ENCODE results near the gene PCDHGA7. TPM values are rescaled to one million over a fixed set of nuclear protein-coding genes. Genes with fewer than 3 reads are reported as not detected.

Gene PCDHGA7
- total and polyA plus RNA-seq, 2 donors (not counting 1 experiment from before 2014, with no cell fraction given): 0.49 to 1.8 TPM

GRCh38 chr5:141419074-141419880 is 36.7 kb downstream of the PCDHGA7 start:
- H3K4me3 ChIP-seq (ENCODE audit: control extremely low read depth in 1 of 5, extremely low read depth in 1 of 5, insufficient read depth in 1 of 5, low read depth in 2 of 5, low read length in 4 of 5): no peak overlapping the region
- no peak overlapping the region for H3K27ac ChIP-seq (ENCODE audit: low read length in 2 of 2)
- peaks cover 2 to 66% (median 54%) of the 10 kb centered on the region in 3 donors for H3K9me3 ChIP-seq (ENCODE audit: control extremely low read depth in 1 of 3, control insufficient read depth in 2 of 3, insufficient read depth in 1 of 3, low read length in 2 of 3)
- intact Hi-C loops (cut with micrococcal nuclease): loop anchor here (10.0 kb wide), 1 partner anchor 94 kb away; the partner anchor contains the start of gene TAF7
- no peaks in the 10 kb centered on the region for H4K20me1 ChIP-seq (ENCODE audit: control insufficient read depth, insufficient read depth, low read length, poor library complexity, severe bottlenecking)
- Mint-ChIP-seq H3K4me1 (peaks cover 19% of the 10 kb centered on the region), H3K27ac (peak overlapping the region; percentile 43), H3K9me3 (ENCODE audit: insufficient read depth) (peaks cover 11% of the 10 kb centered on the region), H3K27me3 (peaks cover 62% of the 10 kb centered on the region), H3K4me3 (no peak overlapping the region)
- H3K27me3 ChIP-seq (replicated peaks in 1 of 4; ENCODE audit: control extremely low read depth in 1 of 4, control insufficient read depth in 3 of 4, insufficient read depth in 4 of 4, low read length in 3 of 4): peaks cover 2 to 73% (median 61%) of the 10 kb centered on the region in 4 experiments
- DNase-seq (no peak), ATAC-seq (ENCODE audit: low read depth) (no peak)
- no peaks in the 10 kb centered on the region for H3K36me3 ChIP-seq (replicated peaks in 1 of 2; ENCODE audit: control extremely low read depth in 1 of 2, control insufficient read depth in 1 of 2, extremely low read depth in 1 of 2, insufficient read depth in 2 of 2, low read length in 1 of 2)
- peaks cover 10 to 14% of the 10 kb centered on the region in 2 donors for H3K4me1 ChIP-seq (ENCODE audit: control insufficient read depth in 2 of 2, insufficient read depth in 2 of 2, low read length in 2 of 2)
- POLR2A ChIA-PET: no interaction called here
- no peak for TF ChIP-seq EZH2 (IDR thresholded peaks at IDR 0.05; ENCODE audit: borderline replicate concordance, insufficient read depth, low read depth, low read length, poor library complexity, severe bottlenecking)
- TF ChIP-seq CTCF (IDR thresholded peaks at IDR 0.05): no peak
- no peak overlapping the region for H2AFZ ChIP-seq (ENCODE audit: insufficient read depth, low read depth, low read length, poor library complexity, severe bottlenecking)
- CTCF ChIA-PET: interaction anchor here (2.5 to 3.4 kb wide), 5 partner anchors 12 to 145 kb away, joined by 14 to 30 read pairs (median 21); partner anchors contain the start of genes PCDHGA12 and PCDHGB3
- H3K79me2 ChIP-seq (ENCODE audit: control insufficient read depth, insufficient read depth, low read length): no peaks in the 10 kb centered on the region
- H3K9ac ChIP-seq (ENCODE audit: low read length): no peak overlapping the region
- no peak overlapping the region for H3K4me2 ChIP-seq (replicated peaks; ENCODE audit: low read depth, low read length, poor library complexity, severe bottlenecking)
- 54% methylated on average over 74 of the region's 74 CpGs for WGBS (ENCODE audit: insufficient coverage)

All from B cell (primary cell).